H9 (cell line): ENCODE data around the gene RUBCN. TPM values are rescaled to one million over a fixed set of nuclear protein-coding genes. Genes with fewer than 3 reads are reported as not detected.

Source experiments
- DNase-seq: peaks from one replicate; pipeline ENCODE4 v3.0.0-alpha.2; 2017
- H2AFZ ChIP-seq: one replicate; pipeline ENCODE4 v1.6.1; 2013; ENCODE audit warnings: mild to moderate bottlenecking, low read length, control low read depth, moderate library complexity
- H2AK5ac ChIP-seq: 2 replicates; pipeline ENCODE4 v1.6.1; 2013; ENCODE audit warnings: low read length, control low read depth, mixed read lengths; ENCODE audit not compliant: insufficient read length
- H2BK120ac ChIP-seq: one replicate; pipeline ENCODE4 v1.6.1; 2013; ENCODE audit warnings: low read depth, mild to moderate bottlenecking, low read length, control low read depth, inconsistent platforms; ENCODE audit not compliant: poor library complexity, severe bottlenecking
- H2BK12ac ChIP-seq: 2 replicates; pipeline ENCODE4 v1.6.1; 2013; ENCODE audit warnings: low read length, control low read depth, mixed read lengths, low read depth; ENCODE audit not compliant: insufficient read length
- H2BK15ac ChIP-seq: 2 replicates; pipeline ENCODE4 v1.6.1; 2013; ENCODE audit warnings: low read depth, low read length, control low read depth
- H2BK20ac ChIP-seq: one replicate; pipeline ENCODE4 v1.6.1; 2013; ENCODE audit warnings: low read depth, mild to moderate bottlenecking, low read length, control low read depth, inconsistent platforms; ENCODE audit not compliant: poor library complexity, severe bottlenecking
- H2BK5ac ChIP-seq: 2 replicates; pipeline ENCODE4 v1.6.1; 2013; ENCODE audit warnings: low read length, control low read depth, mixed read lengths; ENCODE audit not compliant: insufficient read length
- H3K14ac ChIP-seq: 2 replicates; pipeline ENCODE4 v1.6.1; 2013; ENCODE audit warnings: low read length, control low read depth; ENCODE audit not compliant: insufficient read depth
- H3K18ac ChIP-seq: 2 replicates; pipeline ENCODE4 v1.6.1; 2013; ENCODE audit warnings: low read depth, mild to moderate bottlenecking, mixed read lengths, low read length, control low read depth; ENCODE audit not compliant: insufficient read length
- H3K23ac ChIP-seq: 2 replicates; pipeline ENCODE4 v1.6.1; 2013; ENCODE audit warnings: low read length, control low read depth, mixed read lengths, low read depth; ENCODE audit not compliant: insufficient read length
- H3K23me2 ChIP-seq: 2 replicates; pipeline ENCODE4 v1.6.1; 2013; ENCODE audit warnings: low read depth, mild to moderate bottlenecking, mixed read lengths, low read length, control low read depth; ENCODE audit not compliant: insufficient read length, poor library complexity, severe bottlenecking
- H3K27ac ChIP-seq: 2 replicates; pipeline ENCODE4 v1.5.1; 2013; ENCODE audit warnings: low read length, control low read depth, mixed read lengths, low read depth; ENCODE audit not compliant: insufficient read length
- H3K27me3 ChIP-seq: 2 replicates; pipeline ENCODE4 v1.6.1; 2013; ENCODE audit warnings: low read length, control low read depth, inconsistent platforms; ENCODE audit not compliant: insufficient read depth
- H3K4ac ChIP-seq: 2 replicates; pipeline ENCODE4 v1.6.1; 2013; ENCODE audit warnings: low read depth, mild to moderate bottlenecking, control low read depth, inconsistent platforms, low read length, moderate library complexity
- H3K4me1 ChIP-seq: 2 replicates; pipeline ENCODE4 v1.6.1; 2013; ENCODE audit warnings: low read length, control low read depth, inconsistent platforms; ENCODE audit not compliant: insufficient read depth
- H3K4me2 ChIP-seq: 2 replicates; pipeline ENCODE4 v1.6.1; 2013; ENCODE audit warnings: low read length, control low read depth, mixed read lengths; ENCODE audit not compliant: insufficient read length, insufficient read depth
- H3K56ac ChIP-seq: 2 replicates; pipeline ENCODE4 v1.6.1; 2013; ENCODE audit warnings: low read depth, mild to moderate bottlenecking, mixed read lengths, low read length, control low read depth; ENCODE audit not compliant: insufficient read length
- H3K79me1 ChIP-seq: 2 replicates; pipeline ENCODE4 v1.6.1; 2013; ENCODE audit warnings: low read depth, mild to moderate bottlenecking, moderate library complexity, low read length, control low read depth, inconsistent platforms; ENCODE audit not compliant: insufficient read depth, poor library complexity, severe bottlenecking
- H3K79me2 ChIP-seq: 2 replicates; pipeline ENCODE4 v1.6.1; 2013; ENCODE audit warnings: low read length, control low read depth, inconsistent platforms; ENCODE audit not compliant: insufficient read depth
- H3K9ac ChIP-seq: 2 replicates; pipeline ENCODE4 v1.6.1; 2013; ENCODE audit warnings: low read length, control low read depth, mixed read lengths; ENCODE audit not compliant: insufficient read length; ENCODE audit errors: extremely low read depth
- H3K9me3 ChIP-seq: one replicate; pipeline ENCODE4 v1.6.1; 2013; ENCODE audit warnings: low read depth, low read length, inconsistent platforms; ENCODE audit not compliant: control insufficient read depth
- H3T11ph ChIP-seq: one replicate; pipeline ENCODE4 v1.6.1; 2013; ENCODE audit warnings: mild to moderate bottlenecking, low read length, control low read depth, inconsistent platforms
- H4K20me1 ChIP-seq: one replicate; pipeline ENCODE4 v1.6.1; 2013; ENCODE audit not compliant: control insufficient read depth, insufficient read length, insufficient read depth
- H4K5ac ChIP-seq: 2 replicates; pipeline ENCODE4 v1.6.1; 2013; ENCODE audit warnings: low read depth, mild to moderate bottlenecking, mixed read lengths, low read length, control low read depth; ENCODE audit not compliant: insufficient read length
- H4K8ac ChIP-seq: replicated peaks from 2 replicates; pipeline ENCODE4 v1.6.1; 2013; ENCODE audit warnings: low read length, control low read depth, mixed read lengths, low read depth; ENCODE audit not compliant: insufficient read length
- H4K91ac ChIP-seq: 2 replicates; pipeline ENCODE4 v1.6.1; 2013; ENCODE audit warnings: low read depth, mild to moderate bottlenecking, moderate library complexity, mixed read lengths, low read length, control low read depth; ENCODE audit not compliant: insufficient read length
- H3K27ac Mint-ChIP-seq, 3 experiments: 2 replicates in 2 of 3; 3 replicates in 1 of 3; pipeline ENCODE4 v1.8.0; 2020 to 2021; ENCODE audit warnings: mixed read lengths in 3 of 3, mild to moderate bottlenecking in 1 of 3, moderate library complexity in 1 of 3
- H3K27me3 Mint-ChIP-seq: 2 replicates; pipeline ENCODE4 v1.8.0; 2021; ENCODE audit warnings: low read depth, mild to moderate bottlenecking, moderate library complexity, mixed read lengths
- H3K36me3 Mint-ChIP-seq, 3 experiments: 2 replicates in 2 of 3; 3 replicates in 1 of 3; pipeline ENCODE4 v1.8.0; 2020 to 2021; ENCODE audit warnings: low read depth in 3 of 3, mixed read lengths in 3 of 3; ENCODE audit not compliant: insufficient read depth in 1 of 3
- H3K4me1 Mint-ChIP-seq, 2 experiments: 2 replicates each; pipeline ENCODE4 v1.8.0; 2020; ENCODE audit warnings: mixed read lengths in 2 of 2
- H3K4me3 Mint-ChIP-seq, 2 experiments: 2 replicates in 1 of 2; 3 replicates in 1 of 2; pipeline ENCODE4 v1.8.0; 2020 to 2021; ENCODE audit warnings: mild to moderate bottlenecking in 2 of 2, mixed read lengths in 2 of 2, moderate library complexity in 1 of 2
- H3K9me3 Mint-ChIP-seq, 2 experiments: 2 replicates in 1 of 2; 3 replicates in 1 of 2; pipeline ENCODE4 v1.8.0; 2020; ENCODE audit warnings: mild to moderate bottlenecking in 2 of 2, mixed read lengths in 2 of 2, moderate library complexity in 1 of 2
- CTCF ChIP-seq: fragments of 200-600 bp; sonication (generic); conservative IDR thresholded peaks from 3 replicates; pipeline ENCODE4 v1.8.0; 2021; ENCODE audit warnings: antibody characterized with exemption, mild to moderate bottlenecking
- WGBS: extraction: QIAGEN DNeasy Blood & Tissue Kit; methylation state at CpG from one replicate; pipeline ENCODE4 v1.1.7; 2013; ENCODE audit warnings: missing lambda C conversion rate, low lambda C conversion rate, mixed read lengths; ENCODE audit not compliant: insufficient read length; ENCODE audit errors: extremely low coverage; 5-methylcytosine and 5-hydroxymethylcytosine counted together
- total RNA-seq: library from RNA; stranded (reverse); gene quantifications from 2 replicates; pipeline ENCODE4 v1.2.1, GENCODE V29; 2021

The RUBCN gene
- total RNA-seq, 1 experiment from 2014 or later = 17.7 TPM

GRCh38 chr3:197686899-197687298 lies 49.8 kb downstream of the RUBCN start:
- no peak overlapping the region for H3K27ac Mint-ChIP-seq
- Histone ChIP-seq H3K14ac (no peak overlapping the region), H2AK5ac (no peak overlapping the region), H3K27ac (no peak overlapping the region), H2BK20ac (no peak overlapping the region), H3T11ph (no peak overlapping the region), H4K5ac (no peak overlapping the region), H3K4ac (no peak overlapping the region), H3K18ac (no peak overlapping the region), H3K23me2 (no peaks in the 10 kb centered on the region), H2AFZ (no peak overlapping the region), H4K8ac (no peak overlapping the region), H4K20me1 (no peaks in the 10 kb centered on the region), H2BK5ac (no peak overlapping the region), H3K4me2 (no peak overlapping the region), H3K23ac (no peak overlapping the region), H2BK15ac (no peak overlapping the region), H3K56ac (no peak overlapping the region), H3K79me2 (no peaks in the 10 kb centered on the region), H2BK120ac (no peak overlapping the region), H3K27me3 (no peaks in the 10 kb centered on the region), H4K91ac (no peak overlapping the region), H3K4me1 (peaks cover under 1% of the 10 kb centered on the region; the same call in 1 of the 2 replicates), H3K9ac (no peak overlapping the region), H2BK12ac (no peak overlapping the region), H3K79me1 (no peaks in the 10 kb centered on the region), H3K9me3 (no peaks in the 10 kb centered on the region)
- no peaks in the 10 kb centered on the region for H3K27me3 Mint-ChIP-seq
- no peaks in the 10 kb centered on the region for H3K9me3 Mint-ChIP-seq
- peaks cover 0 to 4% of the 10 kb centered on the region in 2 experiments; a peak in 1 of 4 replicates for H3K4me1 Mint-ChIP-seq
- no CpG with 5 or more reads among the region's 4 CpGs for WGBS
- H3K4me3 Mint-ChIP-seq = no peak overlapping the region
- no peak for TF ChIP-seq CTCF
- peaks cover 10 to 29% (median 12%) of the 10 kb centered on the region in 3 experiments; a peak in 6 of 7 replicates for H3K36me3 Mint-ChIP-seq
- no peak for DNase-seq
